Type B pancreatic cell (in vitro differentiated cells): ENCODE data around the gene KCNMB1. TPM values are rescaled to one million over a fixed set of nuclear protein-coding genes. Genes with fewer than 3 reads are reported as not detected.
A peak's percentile ranks its signal among the peaks of the same experiment; 100 is the strongest.

ENCODE experiments used
- DNase-seq: peaks from one replicate; pipeline ENCODE4 v3.0.0; 2021; ENCODE audit warnings: mixed read lengths; ENCODE audit not compliant: unreplicated experiment; ENCODE audit errors: extremely low spot score
- H3K27ac Mint-ChIP-seq: 2 replicates; pipeline ENCODE4 v1.8.0; 2021; ENCODE audit warnings: mild to moderate bottlenecking, mixed read lengths
- H3K27me3 Mint-ChIP-seq: 2 replicates; pipeline ENCODE4 v1.8.0; 2021; ENCODE audit warnings: mixed read lengths
- H3K36me3 Mint-ChIP-seq: 2 replicates; pipeline ENCODE4 v1.8.0; 2021; ENCODE audit warnings: mixed read lengths
- H3K4me1 Mint-ChIP-seq: one replicate; pipeline ENCODE4 v1.8.0; 2021; ENCODE audit warnings: mixed read lengths; ENCODE audit not compliant: unreplicated experiment
- H3K4me3 Mint-ChIP-seq: 2 replicates; pipeline ENCODE4 v1.8.0; 2021; ENCODE audit warnings: mild to moderate bottlenecking, mixed read lengths
- H3K9me3 Mint-ChIP-seq: 2 replicates; pipeline ENCODE4 v1.8.0; 2021; ENCODE audit warnings: mixed read lengths
- CTCF ChIP-seq: fragments of 200-600 bp; sonication (generic); conservative IDR thresholded peaks from 2 replicates; pipeline ENCODE4 v1.5.0; 2021; ENCODE audit warnings: antibody characterized with exemption, mild to moderate bottlenecking
- total RNA-seq: library from RNA; stranded (reverse); gene quantifications from 2 replicates; pipeline ENCODE4 v1.2.1, GENCODE V29; 2021; ENCODE audit warnings: low replicate concordance

The KCNMB1 gene
- total RNA-seq, 1 donor from 2014 or later, result 0.34 TPM

GRCh38 chr5:170423692-170424091 lies 34.5 kb upstream of the KCNMB1 start:
- Mint-ChIP-seq H3K9me3 (no peaks in the 10 kb centered on the region), H3K4me1 (peaks cover 27% of the 10 kb centered on the region), H3K27ac (no peak overlapping the region), H3K4me3 (no peak overlapping the region), H3K27me3 (peaks cover 18% of the 10 kb centered on the region), H3K36me3 (no peaks in the 10 kb centered on the region)
- DNase-seq, result no peak
- TF ChIP-seq CTCF, result no peak

GRCh38 chr5:170421826-170422225 lies 32.7 kb upstream of the KCNMB1 start:
- no peak for TF ChIP-seq CTCF
- no peaks in the 10 kb centered on the region for H3K9me3 Mint-ChIP-seq
- H3K4me1 Mint-ChIP-seq, result peaks cover 21% of the 10 kb centered on the region
- H3K27me3 Mint-ChIP-seq, result peaks cover 19% of the 10 kb centered on the region
- H3K27ac Mint-ChIP-seq, result no peak overlapping the region
- DNase-seq, result no peak
- no peaks in the 10 kb centered on the region for H3K36me3 Mint-ChIP-seq
- H3K4me3 Mint-ChIP-seq, result no peak overlapping the region

GRCh38 chr5:170420806-170421412 lies 31.7 kb upstream of the KCNMB1 start:
- H3K27ac Mint-ChIP-seq, result no peak overlapping the region
- TF ChIP-seq CTCF, result peak; percentile 89
- H3K4me1 Mint-ChIP-seq, result peaks cover 21% of the 10 kb centered on the region
- no peaks in the 10 kb centered on the region for H3K36me3 Mint-ChIP-seq
- peaks cover 19% of the 10 kb centered on the region for H3K27me3 Mint-ChIP-seq
- H3K4me3 Mint-ChIP-seq, result no peak overlapping the region
- no peaks in the 10 kb centered on the region for H3K9me3 Mint-ChIP-seq
- no peak for DNase-seq

- no peak for TF ChIP-seq CTCF
- Mint-ChIP-seq H3K9me3 (no peaks in the 10 kb centered on the region), H3K4me3 (no peak overlapping the region), H3K4me1 (peaks cover 21% of the 10 kb centered on the region), H3K27me3 (peaks cover 19% of the 10 kb centered on the region), H3K27ac (no peak overlapping the region), H3K36me3 (no peaks in the 10 kb centered on the region)
- no peak for DNase-seq
These were observed 30.5 kb upstream of the KCNMB1 start for GRCh38 chr5:170419643-170420042.

GRCh38 chr5:170418736-170419135 lies 29.6 kb upstream of the KCNMB1 start:
- H3K9me3 Mint-ChIP-seq, result no peaks in the 10 kb centered on the region
- H3K4me3 Mint-ChIP-seq, result no peak overlapping the region
- H3K27ac Mint-ChIP-seq, result no peak overlapping the region
- peaks cover 19% of the 10 kb centered on the region for H3K27me3 Mint-ChIP-seq
- no peak for DNase-seq
- no peaks in the 10 kb centered on the region for H3K36me3 Mint-ChIP-seq
- H3K4me1 Mint-ChIP-seq, result peaks cover 21% of the 10 kb centered on the region
- TF ChIP-seq CTCF, result no peak

GRCh38 chr5:170416526-170416925 lies 27.4 kb upstream of the KCNMB1 start:
- H3K27me3 Mint-ChIP-seq, result peaks cover 10% of the 10 kb centered on the region
- TF ChIP-seq CTCF, result no peak
- DNase-seq, result no peak
- H3K4me1 Mint-ChIP-seq, result peaks cover 21% of the 10 kb centered on the region
- no peaks in the 10 kb centered on the region for H3K36me3 Mint-ChIP-seq
- no peaks in the 10 kb centered on the region for H3K9me3 Mint-ChIP-seq
- H3K27ac Mint-ChIP-seq, result no peak overlapping the region
- H3K4me3 Mint-ChIP-seq, result no peak overlapping the region
